Measurements from ENCODE around the gene DOCK2. TPM values are rescaled to one million over a fixed set of nuclear protein-coding genes. Genes with fewer than 3 reads are reported as not detected.

DOCK2 gene
- total RNA-seq, 1 experiment from 2014 or later: 1.4 TPM

DNA sequence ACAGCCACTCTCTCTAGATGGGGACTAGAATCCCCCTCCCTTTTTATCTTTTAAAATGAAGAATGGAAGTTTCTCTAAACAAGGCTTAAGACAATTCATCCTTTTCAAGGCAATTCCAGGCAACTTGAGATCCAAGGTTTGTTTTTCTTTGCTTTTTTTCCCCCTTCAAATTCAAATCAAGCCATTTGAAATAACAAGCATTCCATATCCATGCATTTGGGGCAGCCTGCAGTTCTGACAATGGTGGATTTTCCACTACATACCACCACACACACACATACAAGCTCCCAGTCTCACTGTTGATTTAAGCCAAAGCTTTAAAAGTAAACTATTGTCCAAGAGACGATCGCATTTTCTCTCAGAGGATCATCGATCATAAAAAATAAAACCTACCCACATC is 342.8 kb downstream of the DOCK2 start:
- in situ Hi-C loops (cut with HindIII; ENCODE audit: low pct_unique_long_range_greater_than_20kb, low sequenced_read_pairs): no loop called here
- no peak for TF ChIP-seq TCF7L2 (IDR thresholded peaks at IDR 0.05; ENCODE audit: low read depth, low read length)
- TF ChIP-seq, protein P1, sequence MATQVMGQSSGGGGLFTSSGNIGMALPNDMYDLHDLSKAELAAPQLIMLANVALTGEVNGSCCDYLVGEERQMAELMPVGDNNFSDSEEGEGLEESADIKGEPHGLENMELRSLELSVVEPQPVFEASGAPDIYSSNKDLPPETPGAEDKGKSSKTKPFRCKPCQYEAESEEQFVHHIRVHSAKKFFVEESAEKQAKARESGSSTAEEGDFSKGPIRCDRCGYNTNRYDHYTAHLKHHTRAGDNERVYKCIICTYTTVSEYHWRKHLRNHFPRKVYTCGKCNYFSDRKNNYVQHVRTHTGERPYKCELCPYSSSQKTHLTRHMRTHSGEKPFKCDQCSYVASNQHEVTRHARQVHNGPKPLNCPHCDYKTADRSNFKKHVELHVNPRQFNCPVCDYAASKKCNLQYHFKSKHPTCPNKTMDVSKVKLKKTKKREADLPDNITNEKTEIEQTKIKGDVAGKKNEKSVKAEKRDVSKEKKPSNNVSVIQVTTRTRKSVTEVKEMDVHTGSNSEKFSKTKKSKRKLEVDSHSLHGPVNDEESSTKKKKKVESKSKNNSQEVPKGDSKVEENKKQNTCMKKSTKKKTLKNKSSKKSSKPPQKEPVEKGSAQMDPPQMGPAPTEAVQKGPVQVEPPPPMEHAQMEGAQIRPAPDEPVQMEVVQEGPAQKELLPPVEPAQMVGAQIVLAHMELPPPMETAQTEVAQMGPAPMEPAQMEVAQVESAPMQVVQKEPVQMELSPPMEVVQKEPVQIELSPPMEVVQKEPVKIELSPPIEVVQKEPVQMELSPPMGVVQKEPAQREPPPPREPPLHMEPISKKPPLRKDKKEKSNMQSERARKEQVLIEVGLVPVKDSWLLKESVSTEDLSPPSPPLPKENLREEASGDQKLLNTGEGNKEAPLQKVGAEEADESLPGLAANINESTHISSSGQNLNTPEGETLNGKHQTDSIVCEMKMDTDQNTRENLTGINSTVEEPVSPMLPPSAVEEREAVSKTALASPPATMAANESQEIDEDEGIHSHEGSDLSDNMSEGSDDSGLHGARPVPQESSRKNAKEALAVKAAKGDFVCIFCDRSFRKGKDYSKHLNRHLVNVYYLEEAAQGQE (IDR thresholded peaks at IDR 0.05; ENCODE audit: insufficient read depth in 1 of 2, low read depth in 2 of 2, low read length in 1 of 2): no peak
- no TSS peak for BruUV-seq (replicated peaks)
- DNase-seq (ENCODE audit: low read depth, low spot score): no peak
- intact Hi-C loops (cut with micrococcal nuclease; ENCODE audit: unreplicated experiment): loop anchor here (1.0 to 2.0 kb wide), 2 partner anchors 237 to 278 kb away; no protein-coding TSS in a partner anchor
- H3K36me3 ChIP-seq (ENCODE audit: control insufficient read depth, insufficient read depth, low read length): no peaks in the 10 kb centered on the region
- ChIA-PET CTCF (interaction anchor here (0.7 to 1.5 kb wide), 11 partner anchors 11 to 1408 kb away, joined by 3 to 26 read pairs (median 4); no protein-coding TSS in a partner anchor), POLR2A (no interaction called here)
- no peaks in the 10 kb centered on the region for H3K9me3 ChIP-seq (ENCODE audit: control insufficient read depth, insufficient read depth, low read depth, low read length)
- ATAC-seq: no peak
- H3K4me1 ChIP-seq (ENCODE audit: control insufficient read depth, insufficient read depth, low read length): peaks cover 12% of the 10 kb centered on the region
- H3K27me3 ChIP-seq (ENCODE audit: control insufficient read depth, insufficient read depth, low read length): no peaks in the 10 kb centered on the region; the same call in 1 of the 2 replicates
- H3K27ac ChIP-seq (ENCODE audit: low read length): peak overlapping the region; percentile 67; the same call in 1 of the 2 replicates
- peak overlapping the region; percentile 39 to 49 for H3K4me3 ChIP-seq (ENCODE audit: low read depth in 2 of 2, low read length in 2 of 2)

DNA sequence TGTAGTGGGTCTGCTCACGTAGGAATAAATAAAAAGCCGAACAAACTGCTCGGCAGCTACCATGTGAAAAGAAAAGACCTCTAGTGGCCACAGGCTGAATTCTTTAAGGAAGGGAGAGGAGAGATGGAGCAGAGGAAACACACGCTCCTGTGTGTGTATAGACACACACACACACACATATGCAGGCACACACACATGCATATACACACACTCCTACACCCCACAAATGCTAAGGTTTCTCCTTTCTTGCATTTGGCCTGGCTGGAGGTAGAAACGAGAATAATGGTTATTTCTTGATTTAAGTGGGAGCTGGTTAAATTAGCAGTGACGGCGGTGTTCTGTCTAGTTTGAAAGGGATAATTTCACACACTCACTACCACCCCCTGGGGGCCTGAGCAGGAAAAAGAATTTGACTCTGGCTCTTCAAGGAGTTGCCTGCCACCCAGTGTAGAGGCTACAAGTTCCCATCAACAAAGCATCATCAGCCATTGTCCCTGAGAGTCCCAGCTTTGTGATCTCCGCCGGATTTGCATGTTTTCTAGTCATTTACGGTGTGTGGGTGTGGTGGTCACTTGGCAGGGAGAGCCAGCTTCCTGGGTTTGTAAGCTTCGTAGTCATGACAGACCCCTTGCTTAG is 343.5 kb downstream of the DOCK2 start, which contains the start of gene INSYN2B:
Gene INSYN2B (minus strand): TSS at position 78 of the 636 bp plus-strand sequence. CDS start 96,597 bp downstream, outside the sequence.
- Histone ChIP-seq H3K27me3 (ENCODE audit: control insufficient read depth, insufficient read depth, low read length) (no peaks in the 10 kb centered on the region; the same call in 1 of the 2 replicates), H3K27ac (ENCODE audit: low read length) (peak within 1 kb of the TSS; percentile 67; the same call in 1 of the 2 replicates), H3K9me3 (ENCODE audit: control insufficient read depth, insufficient read depth, low read depth, low read length) (no peaks in the 10 kb centered on the region), H3K4me1 (ENCODE audit: control insufficient read depth, insufficient read depth, low read length) (peaks cover 12% of the 10 kb centered on the region), H3K4me3 (ENCODE audit: low read depth in 2 of 2, low read length in 2 of 2) (peak within 1 kb of the TSS; percentile 39 to 49), H3K36me3 (ENCODE audit: control insufficient read depth, insufficient read depth, low read length) (no peaks in the 10 kb centered on the region)
- TF ChIP-seq TCF7L2 (IDR thresholded peaks at IDR 0.05; ENCODE audit: low read depth, low read length): no peak
- TF ChIP-seq, protein P2, sequence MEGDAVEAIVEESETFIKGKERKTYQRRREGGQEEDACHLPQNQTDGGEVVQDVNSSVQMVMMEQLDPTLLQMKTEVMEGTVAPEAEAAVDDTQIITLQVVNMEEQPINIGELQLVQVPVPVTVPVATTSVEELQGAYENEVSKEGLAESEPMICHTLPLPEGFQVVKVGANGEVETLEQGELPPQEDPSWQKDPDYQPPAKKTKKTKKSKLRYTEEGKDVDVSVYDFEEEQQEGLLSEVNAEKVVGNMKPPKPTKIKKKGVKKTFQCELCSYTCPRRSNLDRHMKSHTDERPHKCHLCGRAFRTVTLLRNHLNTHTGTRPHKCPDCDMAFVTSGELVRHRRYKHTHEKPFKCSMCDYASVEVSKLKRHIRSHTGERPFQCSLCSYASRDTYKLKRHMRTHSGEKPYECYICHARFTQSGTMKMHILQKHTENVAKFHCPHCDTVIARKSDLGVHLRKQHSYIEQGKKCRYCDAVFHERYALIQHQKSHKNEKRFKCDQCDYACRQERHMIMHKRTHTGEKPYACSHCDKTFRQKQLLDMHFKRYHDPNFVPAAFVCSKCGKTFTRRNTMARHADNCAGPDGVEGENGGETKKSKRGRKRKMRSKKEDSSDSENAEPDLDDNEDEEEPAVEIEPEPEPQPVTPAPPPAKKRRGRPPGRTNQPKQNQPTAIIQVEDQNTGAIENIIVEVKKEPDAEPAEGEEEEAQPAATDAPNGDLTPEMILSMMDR (IDR thresholded peaks at IDR 0.05): peak; percentile 90
- in situ Hi-C loops (cut with HindIII; ENCODE audit: low pct_unique_long_range_greater_than_20kb, low sequenced_read_pairs) (no loop called here), intact Hi-C loops (cut with micrococcal nuclease; ENCODE audit: unreplicated experiment) (loop anchor here (1.0 to 2.0 kb wide), 2 partner anchors 236 to 278 kb away; no protein-coding TSS in a partner anchor)
- ChIA-PET CTCF (interaction anchor here (0.6 to 1.5 kb wide), 11 partner anchors 12 to 1409 kb away, joined by 3 to 26 read pairs (median 4); no protein-coding TSS in a partner anchor), POLR2A (no interaction called here)
- peak; percentile 96 for ATAC-seq
- no TSS peak for BruUV-seq (replicated peaks)
- peak; percentile 84 for DNase-seq (ENCODE audit: low read depth, low spot score)

DNA sequence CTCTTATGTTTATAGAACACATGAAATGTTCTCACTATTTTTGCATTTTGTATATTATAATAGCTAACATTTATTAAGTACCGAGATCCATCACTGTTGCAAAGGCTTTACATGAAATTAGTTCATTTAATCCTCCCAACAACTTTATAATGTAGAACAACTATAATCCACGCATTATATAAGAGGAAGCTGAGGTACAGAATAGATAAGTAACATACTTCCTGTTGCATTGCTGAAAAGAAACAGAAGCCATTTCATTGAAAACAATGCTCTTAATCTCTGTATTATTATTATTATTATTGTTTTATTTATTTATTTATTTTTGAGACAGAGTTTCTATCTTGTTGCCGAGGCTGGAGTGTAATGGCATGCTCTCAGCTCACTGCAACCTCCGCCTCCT is 351.1 kb downstream of the DOCK2 start:
- ATAC-seq (no peak), DNase-seq (ENCODE audit: low read depth, low spot score) (no peak)
- H3K9me3 ChIP-seq (ENCODE audit: control insufficient read depth, insufficient read depth, low read depth, low read length): no peaks in the 10 kb centered on the region
- no peaks in the 10 kb centered on the region; the same call in 1 of the 2 replicates for H3K27me3 ChIP-seq (ENCODE audit: control insufficient read depth, insufficient read depth, low read length)
- in situ Hi-C loops (cut with HindIII; ENCODE audit: low pct_unique_long_range_greater_than_20kb, low sequenced_read_pairs) (no loop called here), intact Hi-C loops (cut with micrococcal nuclease; ENCODE audit: unreplicated experiment) (no loop called here)
- CTCF ChIA-PET: no interaction called here
- no peaks in the 10 kb centered on the region for H3K4me1 ChIP-seq (ENCODE audit: control insufficient read depth, insufficient read depth, low read length)
- no TSS peak for BruUV-seq (replicated peaks)
- H3K36me3 ChIP-seq (ENCODE audit: control insufficient read depth, insufficient read depth, low read length): no peaks in the 10 kb centered on the region
- H3K4me3 ChIP-seq (ENCODE audit: low read depth in 2 of 2, low read length in 2 of 2): no peak overlapping the region
- TF ChIP-seq POLR2AphosphoS5 (IDR thresholded peaks at IDR 0.05; ENCODE audit: low read depth, low read length): no peak
- POLR2A ChIA-PET: no interaction called here
- H3K27ac ChIP-seq (ENCODE audit: low read length): no peak overlapping the region
